HepG2 (cell line): ENCODE data around the gene SAMD8. TPM values are rescaled to one million over a fixed set of nuclear protein-coding genes. Genes with fewer than 3 reads are reported as not detected.
A peak's percentile ranks its signal among the peaks of the same experiment; 100 is the strongest.

Experiments used
- CHD2 ChIP-seq: IDR thresholded peaks from 2 replicates; pipeline ENCODE4 v1.6.1; 2011; ENCODE audit warnings: low read depth, low read length, improper control_type of control experiment
- FOXA1 ChIP-seq, 2 experiments: fragments of 450-650 bp in 1 of 2; sonication (generic) in 1 of 2; formaldehyde crosslinking in 1 of 2; IDR thresholded peaks; 2 replicates each; pipeline versions ENCODE4 v1.4.0 to v1.6.1; 2016 to 2020; ENCODE audit warnings: missing genetic modification reagents in 1 of 2
- FOXA3 ChIP-seq: IDR thresholded peaks from 2 replicates; pipeline ENCODE4 v1.6.1; 2016; ENCODE audit warnings: missing genetic modification reagents, missing compliant biosample characterization
- FOXK1 ChIP-seq: sonication (generic); formaldehyde crosslinking; IDR thresholded peaks from 2 replicates; pipeline ENCODE4 v1.4.0; 2020; ENCODE audit warnings: low read depth, missing genetic modification reagents, borderline replicate concordance
- MYNN ChIP-seq: sonication (generic); formaldehyde crosslinking; IDR thresholded peaks from 2 replicates; pipeline ENCODE4 v1.4.0; 2020; ENCODE audit warnings: mild to moderate bottlenecking, low read depth, missing genetic modification reagents
- POGZ ChIP-seq: sonication (generic); formaldehyde crosslinking; IDR thresholded peaks from 2 replicates; pipeline ENCODE4 v1.4.0; 2020; ENCODE audit warnings: mild to moderate bottlenecking, missing genetic modification reagents
- RXRB ChIP-seq: IDR thresholded peaks from 2 replicates; pipeline ENCODE4 v1.6.1; 2016; ENCODE audit warnings: borderline replicate concordance, missing genetic modification reagents, missing compliant biosample characterization
- SMYD3 ChIP-seq: sonication (generic); formaldehyde crosslinking; IDR thresholded peaks from 2 replicates; pipeline ENCODE4 v1.8.1; 2023; ENCODE audit warnings: mild to moderate bottlenecking, missing genetic modification reagents
- ZFP36L1 ChIP-seq: sonication (generic); formaldehyde crosslinking; IDR thresholded peaks from 2 replicates; pipeline ENCODE4 v1.8.0; 2022; ENCODE audit warnings: mild to moderate bottlenecking, missing genetic modification reagents, moderate library complexity
- ZNF670 ChIP-seq: sonication (generic); formaldehyde crosslinking; IDR thresholded peaks from 2 replicates; pipeline ENCODE4 v1.8.0; 2022; ENCODE audit warnings: mild to moderate bottlenecking, missing genetic modification reagents, borderline replicate concordance
- polyA plus RNA-seq, 8 experiments: library from polyadenylated mRNA; depleted of rRNA in 3 of 8; stranded (reverse) in 7 of 8; unstranded in 1 of 8; fragments of >200 nt; fragmentation: Illumina TruSeq in 4 of 8; extraction: Trizol in 4 of 8; gene quantifications; 2 replicates each; pipeline versions ENCODE4 v1.2.1 to v1.2.3, GENCODE V29; 2011 to 2016; ENCODE audit warnings: low read depth in 4 of 8, missing spikeins in 1 of 8, mixed read lengths in 1 of 8; ENCODE audit not compliant: insufficient read depth in 1 of 8
- total RNA-seq, 5 experiments: library from RNA; depleted of rRNA; stranded (reverse); fragments of >200 nt; fragmentation: Illumina TruSeq; extraction: Trizol; gene quantifications; 2 replicates each; pipeline ENCODE4 v1.2.3, GENCODE V29; 2016; ENCODE audit warnings: low read depth in 1 of 5
- TF ChIP-seq, protein P1 (sequence below): sonication (generic); formaldehyde crosslinking; IDR thresholded peaks from 2 replicates; pipeline ENCODE4 v1.5.1; 2020; ENCODE audit warnings: mild to moderate bottlenecking, missing genetic modification reagents, moderate library complexity
- TF ChIP-seq, protein P2 (sequence below): IDR thresholded peaks from 2 replicates; pipeline ENCODE4 v1.6.1; 2016; ENCODE audit warnings: mild to moderate bottlenecking
- TF ChIP-seq, protein P3 (sequence below), 2 experiments: fragments of 450-650 bp in 1 of 2; sonication (generic) in 1 of 2; formaldehyde crosslinking; IDR thresholded peaks; 2 replicates each; pipeline versions ENCODE4 v1.5.0 to v1.8.0; 2020 to 2022; ENCODE audit warnings: mild to moderate bottlenecking in 1 of 2, missing genetic modification reagents in 1 of 2
- TF ChIP-seq, protein P4 (sequence below): sonication (generic); formaldehyde crosslinking; IDR thresholded peaks from 2 replicates; pipeline ENCODE4 v1.5.1; 2020; ENCODE audit warnings: mild to moderate bottlenecking, moderate library complexity, missing genetic modification reagents
- TF ChIP-seq, protein P5 (sequence below): sonication (generic); formaldehyde crosslinking; IDR thresholded peaks from 2 replicates; pipeline ENCODE4 v1.5.0; 2020; ENCODE audit warnings: mild to moderate bottlenecking, missing genetic modification reagents
- TF ChIP-seq, protein P6 (sequence below): sonication (generic); formaldehyde crosslinking; IDR thresholded peaks from 2 replicates; pipeline ENCODE4 v1.8.0; 2022; ENCODE audit warnings: missing genetic modification reagents, low read depth, mild to moderate bottlenecking, borderline replicate concordance

SAMD8 gene
- total and polyA plus RNA-seq, 2 of the 13 experiments (the other 11 are each of a cell fraction or from before 2014, with no cell fraction given), result 10.4 to 13.2 TPM

DNA sequence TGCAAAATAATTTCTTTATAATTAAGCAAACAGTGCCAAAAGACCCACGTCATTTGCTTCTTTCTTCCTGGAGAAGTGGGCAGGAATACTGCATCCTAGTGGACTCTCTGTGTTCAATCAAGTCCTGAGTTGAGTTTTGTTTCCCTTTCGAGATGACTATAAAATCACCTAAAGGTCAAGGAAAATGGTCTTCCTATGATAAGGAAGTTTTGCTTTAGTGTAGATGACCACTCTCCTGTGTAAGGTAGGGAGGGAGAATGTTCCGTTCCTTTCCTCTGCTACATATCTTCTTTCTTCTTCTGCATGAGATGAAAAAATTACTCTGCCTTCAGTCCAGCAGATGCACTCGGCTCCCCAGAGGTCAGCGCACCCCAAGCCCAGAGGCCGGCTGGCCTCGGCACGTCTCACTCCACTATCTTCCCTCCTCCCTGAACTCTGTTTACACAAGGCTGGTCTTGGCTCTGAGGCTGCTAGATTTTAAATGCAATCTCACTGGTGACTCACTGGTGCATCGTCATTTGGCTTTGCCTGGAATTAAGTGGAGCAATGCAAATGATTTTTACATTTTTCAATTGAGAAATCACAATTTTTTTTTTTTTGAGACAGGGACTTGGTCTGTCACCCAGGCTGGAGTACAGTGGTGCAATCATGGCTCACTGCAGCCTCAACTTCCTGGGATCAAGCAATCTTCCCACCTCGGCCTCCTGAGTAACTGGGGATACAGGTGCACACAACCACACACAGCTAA is 80.5 kb downstream of the SAMD8 start (continued):
- TF ChIP-seq, protein P1, sequence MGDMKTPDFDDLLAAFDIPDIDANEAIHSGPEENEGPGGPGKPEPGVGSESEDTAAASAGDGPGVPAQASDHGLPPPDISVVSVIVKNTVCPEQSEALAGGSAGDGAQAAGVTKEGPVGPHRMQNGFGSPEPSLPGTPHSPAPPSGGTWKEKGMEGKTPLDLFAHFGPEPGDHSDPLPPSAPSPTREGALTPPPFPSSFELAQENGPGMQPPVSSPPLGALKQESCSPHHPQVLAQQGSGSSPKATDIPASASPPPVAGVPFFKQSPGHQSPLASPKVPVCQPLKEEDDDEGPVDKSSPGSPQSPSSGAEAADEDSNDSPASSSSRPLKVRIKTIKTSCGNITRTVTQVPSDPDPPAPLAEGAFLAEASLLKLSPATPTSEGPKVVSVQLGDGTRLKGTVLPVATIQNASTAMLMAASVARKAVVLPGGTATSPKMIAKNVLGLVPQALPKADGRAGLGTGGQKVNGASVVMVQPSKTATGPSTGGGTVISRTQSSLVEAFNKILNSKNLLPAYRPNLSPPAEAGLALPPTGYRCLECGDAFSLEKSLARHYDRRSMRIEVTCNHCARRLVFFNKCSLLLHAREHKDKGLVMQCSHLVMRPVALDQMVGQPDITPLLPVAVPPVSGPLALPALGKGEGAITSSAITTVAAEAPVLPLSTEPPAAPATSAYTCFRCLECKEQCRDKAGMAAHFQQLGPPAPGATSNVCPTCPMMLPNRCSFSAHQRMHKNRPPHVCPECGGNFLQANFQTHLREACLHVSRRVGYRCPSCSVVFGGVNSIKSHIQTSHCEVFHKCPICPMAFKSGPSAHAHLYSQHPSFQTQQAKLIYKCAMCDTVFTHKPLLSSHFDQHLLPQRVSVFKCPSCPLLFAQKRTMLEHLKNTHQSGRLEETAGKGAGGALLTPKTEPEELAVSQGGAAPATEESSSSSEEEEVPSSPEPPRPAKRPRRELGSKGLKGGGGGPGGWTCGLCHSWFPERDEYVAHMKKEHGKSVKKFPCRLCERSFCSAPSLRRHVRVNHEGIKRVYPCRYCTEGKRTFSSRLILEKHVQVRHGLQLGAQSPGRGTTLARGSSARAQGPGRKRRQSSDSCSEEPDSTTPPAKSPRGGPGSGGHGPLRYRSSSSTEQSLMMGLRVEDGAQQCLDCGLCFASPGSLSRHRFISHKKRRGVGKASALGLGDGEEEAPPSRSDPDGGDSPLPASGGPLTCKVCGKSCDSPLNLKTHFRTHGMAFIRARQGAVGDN, result peak; percentile 66
- TF ChIP-seq MYNN (CRISPR knock-in tag) (no peak), CHD2 (no peak), FOXA3 (CRISPR knock-in tag) (peak; percentile 90), FOXA1 (IDR thresholded peaks at IDR 0.05) (no peak), FOXA1 (CRISPR knock-in tag; IDR thresholded peaks at IDR 0.05) (peak; percentile 94), ZNF670 (CRISPR knock-in tag) (no peak), RXRB (CRISPR knock-in tag) (peak; percentile 65; the same call in 1 of the 2 replicates), SMYD3 (no peak), FOXK1 (no peak), ZFP36L1 (CRISPR knock-in tag) (peak; percentile 64; the same call in 1 of the 2 replicates), POGZ (CRISPR knock-in tag) (peak; percentile 56)
- TF ChIP-seq, protein P2, sequence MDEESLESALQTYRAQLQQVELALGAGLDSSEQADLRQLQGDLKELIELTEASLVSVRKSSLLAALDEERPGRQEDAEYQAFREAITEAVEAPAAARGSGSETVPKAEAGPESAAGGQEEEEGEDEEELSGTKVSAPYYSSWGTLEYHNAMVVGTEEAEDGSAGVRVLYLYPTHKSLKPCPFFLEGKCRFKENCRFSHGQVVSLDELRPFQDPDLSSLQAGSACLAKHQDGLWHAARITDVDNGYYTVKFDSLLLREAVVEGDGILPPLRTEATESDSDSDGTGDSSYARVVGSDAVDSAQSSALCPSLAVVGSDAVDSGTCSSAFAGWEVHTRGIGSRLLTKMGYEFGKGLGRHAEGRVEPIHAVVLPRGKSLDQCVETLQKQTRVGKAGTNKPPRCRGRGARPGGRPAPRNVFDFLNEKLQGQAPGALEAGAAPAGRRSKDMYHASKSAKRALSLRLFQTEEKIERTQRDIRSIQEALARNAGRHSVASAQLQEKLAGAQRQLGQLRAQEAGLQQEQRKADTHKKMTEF (CRISPR knock-in tag), result 0 out of 2 replicates have a peak, but pooled peaks have one; percentile 31
- TF ChIP-seq, protein P3, sequence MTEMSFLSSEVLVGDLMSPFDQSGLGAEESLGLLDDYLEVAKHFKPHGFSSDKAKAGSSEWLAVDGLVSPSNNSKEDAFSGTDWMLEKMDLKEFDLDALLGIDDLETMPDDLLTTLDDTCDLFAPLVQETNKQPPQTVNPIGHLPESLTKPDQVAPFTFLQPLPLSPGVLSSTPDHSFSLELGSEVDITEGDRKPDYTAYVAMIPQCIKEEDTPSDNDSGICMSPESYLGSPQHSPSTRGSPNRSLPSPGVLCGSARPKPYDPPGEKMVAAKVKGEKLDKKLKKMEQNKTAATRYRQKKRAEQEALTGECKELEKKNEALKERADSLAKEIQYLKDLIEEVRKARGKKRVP (CRISPR knock-in tag; IDR thresholded peaks at IDR 0.05), result no peak
- TF ChIP-seq, protein P4, sequence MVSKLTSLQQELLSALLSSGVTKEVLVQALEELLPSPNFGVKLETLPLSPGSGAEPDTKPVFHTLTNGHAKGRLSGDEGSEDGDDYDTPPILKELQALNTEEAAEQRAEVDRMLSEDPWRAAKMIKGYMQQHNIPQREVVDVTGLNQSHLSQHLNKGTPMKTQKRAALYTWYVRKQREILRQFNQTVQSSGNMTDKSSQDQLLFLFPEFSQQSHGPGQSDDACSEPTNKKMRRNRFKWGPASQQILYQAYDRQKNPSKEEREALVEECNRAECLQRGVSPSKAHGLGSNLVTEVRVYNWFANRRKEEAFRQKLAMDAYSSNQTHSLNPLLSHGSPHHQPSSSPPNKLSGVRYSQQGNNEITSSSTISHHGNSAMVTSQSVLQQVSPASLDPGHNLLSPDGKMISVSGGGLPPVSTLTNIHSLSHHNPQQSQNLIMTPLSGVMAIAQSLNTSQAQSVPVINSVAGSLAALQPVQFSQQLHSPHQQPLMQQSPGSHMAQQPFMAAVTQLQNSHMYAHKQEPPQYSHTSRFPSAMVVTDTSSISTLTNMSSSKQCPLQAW (CRISPR knock-in tag), result no peak
- TF ChIP-seq, protein P5, sequence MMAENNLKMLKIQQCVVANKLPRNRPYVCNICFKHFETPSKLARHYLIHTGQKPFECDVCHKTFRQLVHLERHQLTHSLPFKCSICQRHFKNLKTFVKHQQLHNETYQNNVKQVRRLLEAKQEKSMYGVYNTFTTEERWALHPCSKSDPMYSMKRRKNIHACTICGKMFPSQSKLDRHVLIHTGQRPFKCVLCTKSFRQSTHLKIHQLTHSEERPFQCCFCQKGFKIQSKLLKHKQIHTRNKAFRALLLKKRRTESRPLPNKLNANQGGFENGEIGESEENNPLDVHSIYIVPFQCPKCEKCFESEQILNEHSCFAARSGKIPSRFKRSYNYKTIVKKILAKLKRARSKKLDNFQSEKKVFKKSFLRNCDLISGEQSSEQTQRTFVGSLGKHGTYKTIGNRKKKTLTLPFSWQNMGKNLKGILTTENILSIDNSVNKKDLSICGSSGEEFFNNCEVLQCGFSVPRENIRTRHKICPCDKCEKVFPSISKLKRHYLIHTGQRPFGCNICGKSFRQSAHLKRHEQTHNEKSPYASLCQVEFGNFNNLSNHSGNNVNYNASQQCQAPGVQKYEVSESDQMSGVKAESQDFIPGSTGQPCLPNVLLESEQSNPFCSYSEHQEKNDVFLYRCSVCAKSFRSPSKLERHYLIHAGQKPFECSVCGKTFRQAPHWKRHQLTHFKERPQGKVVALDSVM (CRISPR knock-in tag), result peak; percentile 37; the same call in 1 of the 2 replicates
- TF ChIP-seq, protein P6, sequence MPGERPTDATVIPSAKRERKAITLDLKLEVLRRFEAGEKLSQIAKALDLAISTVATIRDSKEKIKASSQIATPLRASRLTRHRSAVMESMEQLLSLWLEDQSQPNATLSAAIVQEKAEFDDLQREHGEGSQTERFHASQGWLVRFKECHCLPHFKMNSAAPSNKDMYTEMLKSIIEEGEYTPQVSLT, result no peak
